Loucy (cell line): ENCODE measurements around the gene ARHGAP10.
"Not testable (repeated sequence)": the region's sequence is repeated elsewhere in the genome, so short reads cannot be mapped to it uniquely, and the experiment has no call there.

Experiments
- H2AFZ ChIP-seq: fragments of 200-600 bp; sonication (generic); 2 replicates; pipeline ENCODE4 v1.6.0; 2016; ENCODE audit warnings: antibody characterized with exemption, mild to moderate bottlenecking, low read length, moderate library complexity
- H3F3A ChIP-seq: fragments of 200-600 bp; 2 replicates; pipeline ENCODE4 v1.6.0; 2016; ENCODE audit warnings: antibody characterized with exemption, low read depth, mild to moderate bottlenecking
- H3K27me3 ChIP-seq: fragments of 200-600 bp; sonication (generic); 2 replicates; pipeline ENCODE4 v1.6.1; 2014; ENCODE audit warnings: low read length, mild to moderate bottlenecking; ENCODE audit not compliant: insufficient read depth, poor library complexity, severe bottlenecking
- H3K36me3 ChIP-seq: fragments of 200-600 bp; sonication (generic); 2 replicates; pipeline ENCODE4 v1.6.1; 2016; ENCODE audit warnings: low read length; ENCODE audit not compliant: insufficient read depth
- H3K4me1 ChIP-seq: fragments of 200-600 bp; sonication (generic); 2 replicates; pipeline ENCODE4 v1.5.1; 2014; ENCODE audit warnings: low read length, mild to moderate bottlenecking; ENCODE audit not compliant: insufficient read depth, poor library complexity, severe bottlenecking
- H3K4me2 ChIP-seq: fragments of 200-600 bp; sonication (generic); 2 replicates; pipeline ENCODE4 v1.6.0; 2014; ENCODE audit warnings: antibody characterized with exemption, low read length, low read depth, mild to moderate bottlenecking; ENCODE audit not compliant: poor library complexity, severe bottlenecking
- H3K4me3 ChIP-seq: fragments of 200-600 bp; sonication (generic); 2 replicates; pipeline ENCODE4 v1.5.1; 2014; ENCODE audit warnings: low read length, mild to moderate bottlenecking, mixed read lengths; ENCODE audit not compliant: poor library complexity, severe bottlenecking
- H3K79me2 ChIP-seq: fragments of 200-600 bp; sonication (generic); 2 replicates; pipeline ENCODE4 v1.6.1; 2014; ENCODE audit warnings: low read length; ENCODE audit not compliant: insufficient read depth
- H3K9ac ChIP-seq: fragments of 200-600 bp; sonication (generic); 2 replicates; pipeline ENCODE4 v1.6.0; 2014; ENCODE audit warnings: mild to moderate bottlenecking, low read depth, low read length, moderate library complexity; ENCODE audit not compliant: poor library complexity, severe bottlenecking
- H3K9me2 ChIP-seq: fragments of 200-600 bp; sonication (generic); replicated peaks from 2 replicates; pipeline ENCODE4 v1.6.1; 2016; ENCODE audit warnings: low read depth, low read length, mixed read lengths
- H3K9me3 ChIP-seq: fragments of 200-600 bp; sonication (generic); 2 replicates; pipeline ENCODE4 v1.6.1; 2014; ENCODE audit warnings: mild to moderate bottlenecking, antibody characterized with exemption, low read length, low read depth; ENCODE audit not compliant: insufficient read depth
- H4K20me1 ChIP-seq: fragments of 200-600 bp; sonication (generic); 2 replicates; pipeline ENCODE4 v1.6.0; 2014; ENCODE audit warnings: antibody characterized with exemption, low read length, mild to moderate bottlenecking; ENCODE audit not compliant: insufficient read depth, poor library complexity, severe bottlenecking
- EZH2phosphoT487 ChIP-seq: fragments of 200-600 bp; IDR thresholded peaks from 2 replicates; pipeline ENCODE4 v1.6.1; 2018; ENCODE audit warnings: antibody characterized with exemption, mild to moderate bottlenecking, moderate library complexity, borderline replicate concordance
- TF ChIP-seq, protein P1 (sequence below): fragments of 200-600 bp; sonication (generic); conservative IDR thresholded peaks from 2 replicates; pipeline ENCODE4 v1.5.1; 2014; ENCODE audit warnings: mild to moderate bottlenecking, antibody characterized with exemption, low read length

ARHGAP10 gene

GRCh38 chr4:148081267-148081666 lies 349.4 kb downstream of the ARHGAP10 start:
- no peak overlapping the region for H3K9ac ChIP-seq
- no peaks in the 10 kb centered on the region for H3K9me2 ChIP-seq
- H3K4me3 ChIP-seq: no peak overlapping the region
- H2AFZ ChIP-seq: no peak overlapping the region
- H3K79me2 ChIP-seq: no peaks in the 10 kb centered on the region
- H3F3A ChIP-seq: no peaks in the 10 kb centered on the region
- no peak for TF ChIP-seq EZH2phosphoT487
- TF ChIP-seq, protein P1, sequence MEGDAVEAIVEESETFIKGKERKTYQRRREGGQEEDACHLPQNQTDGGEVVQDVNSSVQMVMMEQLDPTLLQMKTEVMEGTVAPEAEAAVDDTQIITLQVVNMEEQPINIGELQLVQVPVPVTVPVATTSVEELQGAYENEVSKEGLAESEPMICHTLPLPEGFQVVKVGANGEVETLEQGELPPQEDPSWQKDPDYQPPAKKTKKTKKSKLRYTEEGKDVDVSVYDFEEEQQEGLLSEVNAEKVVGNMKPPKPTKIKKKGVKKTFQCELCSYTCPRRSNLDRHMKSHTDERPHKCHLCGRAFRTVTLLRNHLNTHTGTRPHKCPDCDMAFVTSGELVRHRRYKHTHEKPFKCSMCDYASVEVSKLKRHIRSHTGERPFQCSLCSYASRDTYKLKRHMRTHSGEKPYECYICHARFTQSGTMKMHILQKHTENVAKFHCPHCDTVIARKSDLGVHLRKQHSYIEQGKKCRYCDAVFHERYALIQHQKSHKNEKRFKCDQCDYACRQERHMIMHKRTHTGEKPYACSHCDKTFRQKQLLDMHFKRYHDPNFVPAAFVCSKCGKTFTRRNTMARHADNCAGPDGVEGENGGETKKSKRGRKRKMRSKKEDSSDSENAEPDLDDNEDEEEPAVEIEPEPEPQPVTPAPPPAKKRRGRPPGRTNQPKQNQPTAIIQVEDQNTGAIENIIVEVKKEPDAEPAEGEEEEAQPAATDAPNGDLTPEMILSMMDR: no peak
- H3K4me2 ChIP-seq: no peak overlapping the region
- no peaks in the 10 kb centered on the region for H3K4me1 ChIP-seq
- no peaks in the 10 kb centered on the region for H4K20me1 ChIP-seq
- H3K9me3 ChIP-seq: no peaks in the 10 kb centered on the region
- H3K36me3 ChIP-seq: peaks cover 3% of the 10 kb centered on the region; the same call in 1 of the 2 replicates
- no peaks in the 10 kb centered on the region for H3K27me3 ChIP-seq

- Histone ChIP-seq H3K36me3 (peaks cover 3% of the 10 kb centered on the region; the same call in 1 of the 2 replicates), H2AFZ (no peak overlapping the region), H3K9me2 (no peaks in the 10 kb centered on the region), H3K9me3 (no peaks in the 10 kb centered on the region), H3K9ac (no peak overlapping the region), H3K79me2 (no peaks in the 10 kb centered on the region), H3K4me3 (no peak overlapping the region), H3K4me1 (no peaks in the 10 kb centered on the region), H3K27me3 (no peaks in the 10 kb centered on the region), H3F3A (no peaks in the 10 kb centered on the region), H4K20me1 (no peaks in the 10 kb centered on the region), H3K4me2 (no peak overlapping the region)
- no peak for TF ChIP-seq EZH2phosphoT487
- TF ChIP-seq, protein P1: no peak
These were observed 349.9 kb downstream of the ARHGAP10 start for GRCh38 chr4:148081745-148082144.

- not testable (repeated sequence) for H3K4me3 ChIP-seq, H3F3A ChIP-seq, H3K4me2 ChIP-seq, H3K9me3 ChIP-seq, H2AFZ ChIP-seq, H3K9ac ChIP-seq, H3K36me3 ChIP-seq, H3K9me2 ChIP-seq, H3K4me1 ChIP-seq, H3K27me3 ChIP-seq, H4K20me1 ChIP-seq, H3K79me2 ChIP-seq
These were observed 351.2 kb downstream of the ARHGAP10 start for GRCh38 chr4:148083073-148083472.

DNA sequence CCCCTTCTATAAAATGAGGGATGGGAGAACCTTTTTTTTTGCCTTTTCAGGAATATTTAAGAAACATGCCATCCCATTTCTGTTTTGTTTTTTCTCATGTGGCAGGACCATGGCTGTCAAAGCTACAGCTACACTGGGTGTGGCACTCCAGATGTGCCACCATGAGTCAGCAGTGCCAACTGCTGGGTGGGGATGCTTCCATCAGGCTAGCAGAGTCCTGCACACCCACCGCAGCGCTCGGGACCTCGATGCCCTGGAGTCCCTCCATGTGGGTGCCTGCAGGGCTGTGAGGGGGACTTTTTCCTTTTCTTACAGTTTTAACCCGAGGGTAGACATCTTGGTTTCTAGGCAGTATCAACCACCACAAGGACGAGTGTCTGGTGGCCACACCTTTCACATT lies 357.7 kb downstream of the ARHGAP10 start:
- Histone ChIP-seq H3K9me3 (no peaks in the 10 kb centered on the region), H3K9me2 (no peaks in the 10 kb centered on the region), H3K4me2 (no peak overlapping the region), H3K9ac (no peak overlapping the region), H2AFZ (no peak overlapping the region), H3K36me3 (no peaks in the 10 kb centered on the region), H3F3A (no peaks in the 10 kb centered on the region), H3K4me3 (no peak overlapping the region), H3K4me1 (no peaks in the 10 kb centered on the region), H3K27me3 (no peaks in the 10 kb centered on the region), H4K20me1 (no peaks in the 10 kb centered on the region), H3K79me2 (no peaks in the 10 kb centered on the region)
- TF ChIP-seq EZH2phosphoT487: no peak
- TF ChIP-seq, protein P1: no peak
